NCI-H2227 (cell line): ENCODE results near the gene ATXN1.

Experiments used
- DNase-seq: peaks from one replicate; lab custom pipeline; 2025; ENCODE audit not compliant: unreplicated experiment; lab: John Stamatoyannopoulos, UW

The ATXN1 gene

DNA sequence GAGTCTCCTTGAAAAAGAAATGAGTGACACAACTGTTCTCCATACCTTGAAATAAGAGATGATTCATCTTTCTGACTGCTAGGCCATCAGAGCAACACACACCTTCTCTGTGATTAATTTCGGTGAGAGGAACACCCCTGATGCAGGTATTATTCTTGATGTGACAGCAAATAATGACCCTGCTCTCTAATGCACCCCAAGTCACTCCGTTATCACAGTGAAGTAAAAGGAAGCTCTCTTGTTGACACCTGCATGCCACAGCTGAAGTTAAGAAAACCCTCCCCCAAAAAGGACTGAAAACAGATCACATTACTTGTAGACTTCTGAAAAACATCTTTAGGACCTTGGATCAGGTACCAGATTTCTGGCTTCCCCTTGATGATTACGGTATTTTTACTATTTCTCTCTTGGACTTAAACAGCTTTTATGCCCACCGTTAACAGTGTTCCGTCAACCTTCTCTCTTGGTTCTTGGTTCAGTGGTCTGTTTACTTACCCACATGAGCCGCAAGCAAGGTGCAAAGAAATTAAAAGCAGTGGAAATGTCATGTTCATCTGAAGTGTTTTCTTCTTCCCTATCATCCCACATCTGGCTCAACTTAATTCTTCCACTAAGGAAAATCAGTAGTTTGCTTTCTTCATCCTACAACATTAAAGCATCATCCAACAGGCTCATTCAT is 273.1 kb downstream of the ATXN1 start:
- no peak for DNase-seq

DNA sequence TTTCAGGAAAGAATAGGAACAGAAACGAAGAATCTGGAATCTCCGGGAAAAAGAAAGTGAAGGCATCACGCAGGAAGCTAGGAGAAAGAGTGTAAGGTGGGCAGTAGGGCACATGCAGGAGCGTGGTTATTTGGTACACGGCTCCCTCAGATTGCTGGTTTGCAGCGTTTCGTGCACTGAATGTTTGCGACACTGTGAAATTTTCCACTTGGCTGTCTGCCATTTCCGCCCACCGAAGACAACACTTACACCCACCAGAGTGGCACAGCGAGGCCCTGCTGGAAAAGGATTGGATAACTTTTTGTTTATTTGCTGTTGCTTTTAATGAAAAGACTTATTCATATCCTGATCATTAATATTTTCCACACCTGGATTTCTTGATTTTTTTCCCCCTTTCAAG is 274.6 kb downstream of the ATXN1 start:
- no peak for DNase-seq

DNA sequence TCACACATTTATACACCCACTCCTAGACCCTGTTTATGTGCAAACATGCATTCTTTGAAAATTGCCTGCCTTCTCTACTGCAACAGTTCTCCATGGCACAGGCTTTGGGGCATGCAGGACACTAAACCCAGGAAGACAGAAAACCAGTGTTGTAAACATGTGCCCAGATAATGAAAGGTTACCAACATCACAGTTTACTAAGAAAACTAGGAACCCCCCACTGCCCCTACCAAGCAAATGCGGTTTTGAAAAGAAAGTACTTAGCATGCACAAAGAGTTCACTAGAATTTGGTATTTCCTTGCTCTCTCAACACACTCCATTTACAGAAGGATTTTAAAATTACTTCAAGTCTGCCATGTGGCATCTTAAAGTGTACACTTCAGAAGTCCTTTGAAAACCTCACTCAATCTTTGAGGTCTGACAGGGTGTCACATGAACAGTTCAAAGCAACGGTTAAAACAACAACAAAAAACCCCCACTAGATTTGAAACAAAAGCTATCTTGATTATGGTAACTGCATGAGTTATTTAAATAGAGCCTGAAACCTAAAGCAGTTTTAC is 277.9 kb downstream of the ATXN1 start:
- DNase-seq: no peak

DNA sequence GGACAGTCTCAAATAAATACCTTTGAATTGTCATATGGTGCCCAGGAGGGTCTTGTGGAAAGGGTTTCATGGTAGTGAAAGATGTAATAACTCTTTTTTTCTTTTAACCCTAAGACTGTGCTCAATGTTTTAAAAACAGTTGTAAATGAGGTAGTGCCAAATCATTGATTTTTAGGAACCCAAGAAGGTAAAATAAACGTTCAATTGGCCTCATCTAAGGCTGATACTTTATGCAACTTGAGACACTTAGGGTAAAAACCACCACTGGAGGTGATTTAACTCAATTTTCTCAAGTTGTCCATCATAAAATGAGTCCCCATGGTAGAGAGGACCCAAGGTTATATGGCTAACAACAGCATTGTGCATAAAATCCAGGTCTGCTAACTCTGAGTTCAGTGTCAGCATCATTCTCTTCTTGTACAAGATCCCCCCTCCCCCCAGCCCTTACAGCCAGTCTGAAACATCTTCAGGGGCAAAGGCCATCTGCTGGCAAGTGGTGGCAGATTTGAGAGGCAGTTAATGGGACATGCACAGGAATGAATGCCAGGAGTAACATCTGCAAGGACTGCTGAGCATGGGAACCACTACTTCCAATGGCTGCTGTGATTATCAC is 278.5 kb downstream of the ATXN1 start:
- DNase-seq: no peak

GRCh38 chr6:16481697-16482399 is 279.4 kb downstream of the ATXN1 start:
- DNase-seq: no peak

DNA sequence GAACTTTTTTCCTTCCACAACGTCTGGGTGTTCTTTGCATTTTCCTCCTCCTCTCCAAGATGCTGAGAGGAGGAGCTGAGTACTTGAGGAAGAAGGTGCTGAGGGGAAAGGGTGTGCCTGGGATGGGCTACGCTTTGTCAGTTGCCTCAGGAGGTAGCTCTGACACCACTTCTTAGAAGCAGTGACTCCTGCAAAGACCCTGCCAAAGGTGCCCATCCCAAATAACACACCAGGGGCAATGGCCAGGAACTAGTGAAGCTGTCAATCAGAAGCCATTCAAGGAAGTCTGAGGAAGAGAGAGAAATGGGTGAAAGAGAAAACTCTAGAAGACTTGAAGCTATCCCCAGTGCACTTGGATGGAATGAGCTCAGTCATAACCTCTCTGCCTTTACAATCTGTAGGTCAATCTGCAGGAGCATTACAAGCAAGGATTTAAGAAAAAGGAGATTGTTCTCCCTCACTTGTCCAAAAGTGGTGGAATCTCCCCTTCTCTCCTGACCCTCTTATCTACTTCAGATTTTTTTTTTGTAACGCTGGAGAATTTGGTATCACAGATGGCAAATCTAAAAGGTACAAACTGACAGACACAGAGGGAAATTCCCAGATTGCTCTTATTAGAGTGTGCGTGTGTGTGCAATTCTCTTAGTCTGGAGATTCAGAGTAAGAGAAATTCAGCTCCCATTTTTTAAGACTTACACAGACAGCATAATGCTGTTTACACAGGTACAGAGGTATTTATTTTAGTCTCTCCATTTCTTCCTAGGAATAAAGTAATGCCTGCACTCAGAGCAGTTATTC is 280.3 kb downstream of the ATXN1 start:
- DNase-seq: no peak

DNA sequence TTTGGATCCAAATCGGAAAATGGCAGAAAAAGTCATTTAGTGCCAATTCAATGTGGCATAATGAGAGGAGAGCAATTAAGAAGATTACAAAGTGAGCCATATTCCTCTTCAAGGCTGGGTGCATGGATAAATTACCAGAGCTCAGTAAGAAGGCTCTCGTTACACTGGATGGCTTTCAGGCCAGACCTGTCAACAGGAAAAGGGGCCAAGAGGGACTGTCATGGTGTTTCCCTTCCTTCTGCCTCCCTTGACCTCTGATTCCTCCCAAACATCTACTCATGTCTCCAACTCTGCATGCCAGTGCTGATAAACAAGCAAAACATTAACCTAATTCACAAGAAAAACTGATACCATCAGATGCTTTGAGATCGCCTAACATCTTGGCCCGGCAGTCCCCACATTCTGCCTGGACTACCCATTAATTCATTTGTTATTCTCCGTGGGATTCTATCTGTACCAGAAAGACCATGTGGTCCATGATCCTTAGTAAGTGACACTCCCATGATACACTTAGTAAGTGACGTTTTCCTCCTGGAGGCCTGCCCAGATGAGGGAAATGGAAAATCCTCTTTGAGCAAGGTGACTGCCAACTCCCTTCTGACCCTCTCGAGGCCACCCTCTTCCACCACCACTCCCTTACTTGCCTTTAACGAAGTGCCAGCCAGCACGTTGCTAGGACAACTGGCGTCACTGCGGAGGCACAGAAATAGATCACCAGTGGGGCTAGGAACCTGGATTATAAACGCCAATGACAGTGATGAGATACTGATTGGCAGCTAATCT is 283.7 kb downstream of the ATXN1 start:
- no peak for DNase-seq

- DNase-seq: no peak
These were observed 284.4 kb downstream of the ATXN1 start for GRCh38 chr6:16476861-16477260.

DNA sequence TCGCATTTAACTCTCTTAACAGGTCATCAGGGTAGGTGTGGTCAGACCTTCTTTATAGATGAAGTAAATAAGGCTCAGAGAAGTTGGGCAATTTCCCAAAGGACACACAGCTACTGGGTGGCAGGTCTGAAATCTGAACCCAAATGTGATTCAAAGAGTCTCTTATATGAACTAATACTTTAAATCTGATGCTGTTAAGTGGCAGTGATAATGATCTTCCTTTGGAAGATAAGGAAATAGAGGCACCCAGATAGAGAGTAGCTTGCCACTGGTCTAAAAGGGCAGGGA is 285.8 kb downstream of the ATXN1 start:
- no peak for DNase-seq

- DNase-seq: no peak
These were observed 286.3 kb downstream of the ATXN1 start for GRCh38 chr6:16474772-16475493.

- no peak for DNase-seq
These were observed 287.1 kb downstream of the ATXN1 start for GRCh38 chr6:16473908-16474771.

DNA sequence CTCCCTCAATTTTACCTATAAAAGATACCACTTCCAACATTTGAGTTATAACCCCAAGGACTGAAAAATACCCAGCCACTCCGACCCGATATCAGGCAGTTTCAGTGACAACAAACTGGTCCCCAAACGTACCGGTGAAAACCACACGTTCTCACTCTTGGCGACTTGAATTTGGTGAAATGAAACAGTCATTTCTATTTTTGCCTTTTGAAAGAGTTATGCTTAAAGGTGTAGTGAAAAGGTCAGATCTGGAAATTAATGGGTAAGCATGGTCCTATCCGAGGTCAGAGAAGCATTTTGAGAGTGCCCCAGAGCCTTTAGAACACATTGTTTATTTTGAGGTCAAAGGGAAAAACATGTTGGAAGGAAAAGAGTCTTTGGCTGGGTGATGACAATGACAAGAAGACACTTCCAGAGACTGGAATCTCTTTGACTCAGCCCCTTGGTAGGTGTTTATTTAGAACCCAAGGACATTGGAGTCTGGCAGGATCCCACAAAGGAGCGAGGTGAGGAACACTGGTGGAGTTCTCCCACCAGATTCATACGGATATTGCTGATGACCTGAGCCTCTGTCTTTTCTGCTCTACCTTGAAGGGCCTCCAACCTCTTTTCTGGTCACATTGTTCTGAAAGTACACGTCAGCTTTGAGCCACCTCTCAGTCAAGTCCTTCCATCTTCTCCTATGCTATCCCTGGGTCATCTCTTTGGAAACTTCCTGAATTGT is 287.9 kb downstream of the ATXN1 start:
- no peak for DNase-seq

- no peak for DNase-seq
These were observed 288.8 kb downstream of the ATXN1 start for GRCh38 chr6:16472349-16473069.

- DNase-seq: no peak
These were observed 289.4 kb downstream of the ATXN1 start for GRCh38 chr6:16471910-16472297.

- DNase-seq: no peak
These were observed 289.9 kb downstream of the ATXN1 start for GRCh38 chr6:16471222-16471909.

DNA sequence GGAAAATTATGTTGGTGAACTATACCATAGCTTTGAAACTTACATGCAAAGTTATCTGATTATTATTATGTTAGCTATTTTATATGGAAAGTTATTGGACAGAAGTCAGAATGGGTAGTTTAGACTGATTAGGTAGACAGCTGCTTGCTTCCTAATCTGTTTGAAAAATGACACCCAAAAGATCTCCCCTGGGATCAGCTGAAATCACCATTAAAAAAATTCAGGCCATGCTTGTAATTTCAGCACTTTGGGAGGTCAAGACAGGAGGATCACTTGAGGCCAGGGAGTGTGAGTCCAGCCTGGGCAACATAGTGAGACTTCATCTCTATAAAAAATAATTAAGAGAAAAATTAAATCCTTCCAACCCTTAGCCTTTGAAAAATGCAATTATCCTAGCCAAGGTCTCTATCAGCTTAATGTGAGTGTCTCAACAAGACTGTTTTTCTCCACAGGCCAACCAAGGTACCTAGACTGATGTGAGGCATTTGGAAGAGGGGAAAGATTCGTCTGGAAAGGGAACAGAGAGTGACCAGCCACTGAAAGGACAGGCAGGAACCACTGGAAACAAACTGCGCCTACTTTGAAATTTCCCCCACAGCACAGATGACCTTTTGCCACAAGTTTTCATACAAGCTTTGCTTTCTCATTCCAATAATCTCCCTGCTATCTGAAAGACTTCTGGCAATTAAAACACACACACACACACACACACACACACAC is 290.6 kb downstream of the ATXN1 start:
- DNase-seq: no peak
